Testis (tissue), 2 donors: ENCODE data around the gene ZBTB21.

Experiments used
- CTCF ChIP-seq, 3 experiments: fragments of 450-650 bp in 2 of 3; fragments of 200-600 bp in 1 of 3; sonication (generic) in 1 of 3; IDR thresholded peaks; one replicate each; pipeline ENCODE4 v1.5.1; 2016 to 2019; ENCODE audit warnings: antibody characterized with exemption in 3 of 3, mild to moderate bottlenecking in 2 of 3, moderate library complexity in 1 of 3
- POLR2A ChIP-seq: fragments of 450-650 bp; IDR thresholded peaks from one replicate; pipeline ENCODE4 v1.6.1; 2017; ENCODE audit warnings: antibody characterized with exemption, mild to moderate bottlenecking, moderate library complexity

DNA sequence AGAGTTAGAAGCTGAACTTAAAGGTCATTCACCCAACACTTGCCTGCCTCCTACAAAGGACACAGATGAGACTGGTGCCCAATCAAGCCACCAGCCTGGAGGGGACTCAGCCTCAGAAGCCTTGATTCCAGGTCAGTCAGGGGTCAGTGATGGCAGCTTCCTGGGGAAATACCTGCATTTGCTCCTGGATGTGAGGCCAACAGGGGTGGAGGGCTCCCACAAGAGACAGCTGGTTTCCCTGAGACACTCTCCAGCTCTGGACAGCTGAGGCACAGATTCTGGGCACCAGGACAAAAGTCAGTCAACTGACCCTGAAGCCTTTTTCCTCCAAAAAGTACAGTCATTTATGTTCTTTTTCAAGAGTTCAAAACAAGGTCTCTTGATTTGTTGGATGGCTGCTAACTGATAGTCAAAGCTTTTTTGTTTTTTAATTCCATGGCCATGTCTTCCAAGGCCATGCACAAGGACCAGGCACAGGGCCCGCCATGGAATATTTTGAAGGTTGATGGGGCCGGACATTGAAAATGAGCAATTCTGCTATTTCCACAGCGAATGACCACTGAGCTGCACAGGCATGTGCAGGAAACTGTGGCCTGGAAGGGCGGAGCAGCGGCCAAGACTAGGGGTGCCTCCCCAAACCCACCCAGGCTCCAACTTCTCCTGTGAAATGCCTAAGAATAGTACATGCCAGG, 58.1 kb downstream of the ZBTB21 start:
- no peak for TF ChIP-seq CTCF (IDR thresholded peaks at IDR 0.05)
- no peak for TF ChIP-seq POLR2A
